GM19238 (cell line): ENCODE results near the gene SULT1E1.

Source experiments
- DNase-seq: peaks from one replicate; pipeline ENCODE4 v3.0.0; 2011; ENCODE audit warnings: low spot score; ENCODE audit not compliant: insufficient read length

The SULT1E1 gene

DNA sequence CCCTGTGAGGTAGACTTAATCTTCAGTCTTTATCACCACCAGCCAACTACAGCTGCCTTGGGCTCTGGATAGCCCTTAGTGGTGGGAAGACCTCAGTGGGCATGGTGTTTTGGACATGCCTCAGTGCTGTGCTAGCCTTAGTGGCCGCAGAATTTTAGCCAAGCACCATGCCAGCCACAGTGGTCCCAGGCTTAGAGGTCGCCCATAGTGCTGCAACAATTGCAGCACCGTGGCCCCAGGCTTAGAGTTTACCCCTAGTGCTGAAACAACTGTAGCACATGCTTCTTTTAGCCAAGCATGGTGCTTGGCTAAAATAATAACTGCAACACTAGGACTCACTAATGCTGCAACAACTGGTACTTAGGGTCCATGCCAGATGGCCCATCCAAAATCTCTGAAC is 60.6 kb downstream of the SULT1E1 start:
- no peak for DNase-seq

DNA sequence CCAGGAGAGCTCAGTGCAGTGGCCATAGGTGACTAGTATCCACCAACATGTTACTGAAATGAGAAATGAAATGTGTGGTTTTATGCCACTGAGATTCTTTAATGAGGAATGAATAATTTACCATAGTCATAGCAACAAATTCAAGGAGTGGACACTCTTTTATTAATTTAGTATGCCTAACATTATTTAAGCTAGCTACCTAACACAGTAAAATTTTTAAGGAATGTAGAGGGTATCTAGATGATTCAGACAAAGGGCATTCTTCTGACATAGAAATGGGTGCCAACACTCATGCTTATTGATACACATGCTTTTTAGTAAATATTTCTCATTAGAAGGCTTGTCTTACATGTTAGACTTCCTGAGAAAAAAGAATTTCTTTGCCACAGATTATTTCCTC is 66.2 kb downstream of the SULT1E1 start:
- no peak for DNase-seq
